GM18867 (cell line): ENCODE data around the gene CPLANE2.
A peak's percentile ranks its signal among the peaks of the same experiment; 100 is the strongest.
"Not testable (repeated sequence)": the region's sequence is repeated elsewhere in the genome, so short reads cannot be mapped to it uniquely, and the experiment has no call there.

Experiments used
- ATAC-seq: cut with Tn5 transposase; IDR thresholded peaks from one replicate; pipeline ENCODE4 v1.9.1; 2021; ENCODE audit warnings: mild to moderate bottlenecking, moderate library complexity; ENCODE audit not compliant: unreplicated experiment

CPLANE2 gene

DNA sequence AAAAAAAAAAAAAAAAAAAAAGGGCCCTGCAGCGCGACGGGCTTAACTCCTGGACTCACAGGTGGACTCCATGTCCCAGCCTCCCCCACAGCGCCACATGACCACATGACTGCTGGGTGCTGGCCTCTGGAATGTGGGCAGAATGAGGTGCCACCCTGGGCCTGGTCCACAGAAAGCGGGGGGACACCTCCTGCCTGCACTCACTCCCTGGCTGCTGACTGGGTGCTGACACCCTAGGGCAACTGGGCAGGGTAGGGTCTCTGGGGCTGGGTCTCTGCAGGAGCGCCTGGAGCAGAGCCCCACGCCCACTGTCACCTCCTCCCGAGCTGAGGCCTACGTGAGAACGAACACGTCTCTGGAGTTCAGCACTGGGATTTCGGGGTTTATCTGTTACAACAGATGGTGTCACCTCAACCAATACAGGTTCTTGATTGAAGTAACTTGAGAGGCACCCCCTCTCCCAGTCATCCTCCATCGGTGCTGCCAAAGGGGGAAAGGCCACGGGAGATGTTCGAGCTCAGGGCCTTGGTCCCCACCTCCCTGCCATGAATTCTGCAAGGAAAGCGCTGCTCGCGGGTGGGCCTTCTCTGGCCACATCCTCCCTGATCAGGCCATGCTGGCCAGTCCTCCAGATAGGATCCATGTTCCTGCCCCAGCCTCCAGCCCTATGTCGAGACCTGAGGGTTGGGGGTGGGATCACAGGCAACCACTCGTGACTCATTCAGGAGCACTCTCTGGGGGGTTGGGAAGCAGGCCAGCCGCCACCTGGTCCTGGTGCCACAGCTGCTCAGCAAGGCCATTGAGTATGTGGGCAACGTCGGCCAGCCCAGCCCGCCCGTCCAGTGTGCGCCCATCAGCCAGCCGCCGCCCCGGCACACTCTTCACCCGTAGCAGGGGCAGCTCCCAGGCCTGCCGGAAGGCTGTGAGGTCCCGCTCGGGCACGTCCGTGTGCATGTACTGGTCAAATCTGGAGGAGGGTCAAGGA lies 5.4 kb downstream of the CPLANE2 start:
- no peak for ATAC-seq

DNA sequence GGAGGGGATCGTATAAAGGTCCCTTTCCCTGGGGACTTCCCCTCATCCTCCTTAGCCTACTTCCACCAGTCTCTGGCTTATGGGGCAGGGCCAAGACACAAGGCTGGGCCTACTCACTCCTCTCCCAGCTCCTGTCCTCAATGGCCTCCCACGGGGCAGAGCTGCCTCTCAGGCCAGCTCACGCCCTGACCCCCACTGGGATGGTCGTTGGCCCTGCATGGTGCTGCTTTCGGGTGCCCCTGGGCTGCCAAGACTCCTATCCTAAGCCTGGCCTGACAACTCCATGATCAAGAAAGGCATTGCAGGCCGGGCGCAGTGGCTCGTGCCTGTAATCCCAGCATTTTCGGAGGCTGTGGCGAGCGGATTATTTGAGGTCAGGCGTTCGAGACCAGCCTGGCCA lies 6.2 kb downstream of the CPLANE2 start:
- no peak for ATAC-seq

DNA sequence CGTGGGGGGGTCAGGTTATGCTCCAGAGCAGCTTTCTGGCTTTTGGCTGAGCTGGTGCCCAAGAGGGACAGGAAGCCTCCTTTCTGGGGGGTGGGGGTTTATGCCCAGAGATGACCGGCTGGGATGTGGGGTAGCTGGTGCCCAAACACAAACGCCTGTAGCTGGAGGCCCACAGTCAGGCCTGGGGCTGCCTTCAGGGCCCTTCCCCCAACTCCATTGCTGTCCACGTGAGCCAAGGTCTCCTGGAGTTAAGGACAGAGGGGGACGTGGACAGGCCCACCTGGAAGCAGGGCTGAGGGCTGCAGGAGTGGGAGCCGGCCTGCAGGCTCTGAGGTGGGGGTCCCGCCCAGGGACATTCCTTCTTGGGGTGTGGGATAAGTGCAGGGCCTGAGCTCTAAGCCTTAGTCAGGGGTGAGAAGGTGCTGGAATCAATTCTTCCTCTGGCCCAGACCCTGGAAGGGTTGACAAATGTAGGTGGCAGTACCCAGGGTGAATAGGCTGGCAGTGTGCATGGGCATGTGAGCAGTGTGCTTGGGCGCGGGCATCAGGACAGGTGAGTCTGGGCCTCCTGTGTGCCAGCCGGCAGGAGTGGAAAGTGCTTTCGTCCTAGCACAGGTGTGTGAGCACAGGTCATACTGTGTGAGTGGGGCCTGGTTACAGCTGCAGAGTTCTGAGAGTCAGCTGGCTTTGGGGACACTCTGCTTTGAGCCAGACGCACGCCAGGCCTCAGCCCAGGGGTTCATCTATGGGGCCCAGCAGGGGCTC lies 6.8 kb downstream of the CPLANE2 start:
- ATAC-seq = no peak

DNA sequence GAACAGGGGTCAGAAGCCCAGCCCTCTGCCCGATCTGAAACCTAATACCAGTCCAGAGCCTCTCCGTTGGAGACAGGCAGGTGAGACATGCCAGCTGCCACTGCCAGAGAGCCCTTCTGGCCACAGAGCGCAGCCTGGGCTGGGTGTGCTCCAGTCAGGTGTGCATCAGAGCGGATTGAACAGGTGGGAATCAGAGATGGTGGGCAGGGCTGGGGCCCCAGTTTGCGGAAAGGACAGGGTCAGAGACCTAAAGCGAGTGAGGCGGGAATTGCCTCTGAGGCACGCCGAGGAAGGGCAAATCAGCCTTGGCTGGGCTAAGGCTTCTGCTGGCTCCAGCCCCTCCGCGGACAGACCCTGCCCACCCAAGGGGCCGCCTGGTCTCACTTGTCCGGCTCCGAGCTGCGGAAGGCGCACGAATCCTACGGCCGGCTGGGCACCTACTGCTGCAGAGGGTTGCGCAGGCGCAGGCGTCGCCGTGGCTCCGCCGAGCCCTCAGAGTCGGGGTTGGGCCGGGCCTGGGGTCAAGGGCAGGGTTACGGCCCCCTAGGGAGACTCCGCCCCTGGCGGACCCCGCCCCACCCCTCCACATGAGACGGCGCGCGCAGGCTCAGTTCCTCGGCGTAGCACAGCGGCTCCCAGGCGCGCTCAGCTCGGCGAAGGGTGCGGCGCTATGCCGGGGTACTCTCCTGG lies 10.3 kb downstream of the CPLANE2 start:
- ATAC-seq = no peak

DNA sequence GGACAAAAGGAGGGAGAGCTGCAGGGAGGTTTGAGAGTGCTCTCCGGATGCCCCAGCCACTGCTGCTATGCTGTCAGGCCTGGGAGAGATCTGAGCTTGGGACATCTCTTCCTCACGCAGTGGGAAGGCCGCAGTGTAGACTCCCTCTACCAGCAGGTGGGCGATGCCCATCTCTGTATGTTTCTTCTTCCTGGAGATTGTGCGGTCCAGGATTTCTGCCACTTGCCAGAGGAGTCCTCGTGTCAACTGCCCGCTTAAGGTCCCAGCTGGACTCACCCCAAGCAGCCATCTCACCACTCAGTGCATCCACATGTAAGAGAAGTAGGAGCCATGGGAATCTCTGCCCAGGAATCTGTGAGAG lies 10.9 kb downstream of the CPLANE2 start:
- ATAC-seq = no peak

DNA sequence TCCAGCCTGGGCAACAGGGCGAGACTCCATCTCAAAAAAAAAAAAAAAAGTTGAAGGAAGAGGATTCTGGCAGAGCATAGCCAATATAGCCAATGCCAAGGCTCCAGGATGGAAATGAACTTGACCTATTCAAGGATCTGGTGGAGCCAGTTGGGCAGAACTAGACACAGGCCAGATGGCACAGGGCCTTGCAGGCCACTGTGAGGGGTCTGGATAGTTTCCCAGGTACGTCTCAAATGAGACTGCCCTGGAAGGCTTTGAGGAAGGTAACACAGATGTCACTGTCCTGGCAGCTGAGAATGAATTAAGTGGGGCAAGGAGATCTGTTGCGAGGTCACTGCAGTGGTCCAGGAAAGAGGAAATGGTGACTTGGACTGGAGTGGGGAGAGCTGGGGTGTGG lies 12.5 kb downstream of the CPLANE2 start:
- no peak for ATAC-seq

DNA sequence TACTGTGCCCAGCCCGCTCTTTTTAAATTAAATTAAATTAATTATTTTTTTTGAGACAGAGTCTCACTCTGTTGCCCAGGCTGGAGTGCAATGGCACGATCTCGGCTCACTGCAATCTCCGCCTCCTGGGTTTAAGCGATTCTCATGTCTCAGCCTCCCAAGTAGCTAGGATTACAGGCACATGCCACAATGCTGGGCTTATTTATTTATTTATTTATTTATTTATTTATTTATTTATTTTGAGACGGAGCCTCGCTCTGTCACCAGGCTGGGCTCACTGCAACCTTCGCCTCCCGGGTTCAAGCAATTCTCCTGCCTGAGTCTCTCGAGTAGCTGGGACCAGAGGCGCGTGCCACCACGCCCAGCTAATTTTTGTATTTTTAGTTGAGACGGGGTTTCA lies 14.3 kb downstream of the CPLANE2 start:
- not testable (repeated sequence) for ATAC-seq

DNA sequence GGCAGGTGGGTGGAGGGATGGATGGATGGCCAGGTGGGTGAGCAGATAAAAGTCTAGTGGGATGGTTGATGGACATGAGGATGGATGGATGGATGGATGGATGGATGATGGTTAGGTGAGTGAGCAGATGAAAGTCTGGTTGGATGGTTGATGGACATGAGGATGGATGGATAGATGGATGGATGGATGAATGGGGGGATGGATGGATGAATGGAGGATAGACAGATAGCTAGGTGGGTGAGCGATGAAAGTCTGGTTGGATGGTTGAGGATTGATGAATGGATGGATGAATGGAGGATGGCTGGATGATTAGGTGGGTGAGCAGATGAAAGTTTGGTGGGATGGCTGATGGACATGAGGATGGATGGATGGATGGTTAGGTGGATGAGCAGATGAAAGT lies 15.5 kb downstream of the CPLANE2 start:
- no peak for ATAC-seq

DNA sequence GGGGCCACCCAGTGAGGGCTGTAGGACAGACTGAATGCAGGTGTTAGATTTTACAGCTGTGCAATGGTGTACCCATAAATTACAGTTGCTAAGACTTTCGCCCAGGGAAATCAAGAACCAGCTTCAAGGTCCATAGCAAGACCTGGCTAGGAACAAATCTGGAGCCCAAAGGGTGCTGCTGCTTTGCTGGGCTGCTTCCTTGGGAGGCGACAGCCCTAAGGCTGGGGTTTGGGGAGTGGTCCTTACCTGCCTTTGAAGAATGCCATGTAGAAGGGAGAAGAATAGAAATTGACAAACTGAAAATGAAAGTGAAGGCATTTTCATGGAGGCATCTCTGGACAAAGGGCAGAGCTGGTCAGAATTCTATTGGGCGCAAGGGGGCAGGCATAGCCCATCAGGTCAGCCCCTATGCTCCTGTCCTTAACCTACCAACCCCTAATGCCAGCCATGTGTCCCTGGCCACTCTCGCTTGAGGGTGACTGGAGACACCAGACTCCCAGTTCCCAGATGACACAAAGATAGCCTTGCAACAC lies 16.9 kb downstream of the CPLANE2 start:
- no peak for ATAC-seq

DNA sequence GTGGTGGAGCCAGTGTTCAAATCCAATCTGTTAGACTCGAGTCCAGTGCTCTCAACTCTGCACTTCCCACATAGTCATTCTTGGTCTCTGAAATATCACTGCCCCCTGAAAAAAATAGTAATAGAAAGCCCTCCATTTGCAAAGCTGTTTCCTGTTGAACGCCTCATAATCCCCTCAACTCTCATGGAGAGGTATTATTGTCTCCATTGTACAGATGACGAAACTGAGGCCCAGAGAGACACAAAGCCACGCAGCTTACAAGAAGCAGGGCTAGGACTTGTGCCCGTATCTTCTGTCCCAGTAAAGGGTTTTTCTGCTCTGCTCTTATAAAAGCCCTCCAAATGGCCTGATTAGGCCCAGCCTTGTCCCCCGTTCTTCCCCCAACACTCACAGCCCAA lies 18.3 kb downstream of the CPLANE2 start:
- ATAC-seq = no peak

DNA sequence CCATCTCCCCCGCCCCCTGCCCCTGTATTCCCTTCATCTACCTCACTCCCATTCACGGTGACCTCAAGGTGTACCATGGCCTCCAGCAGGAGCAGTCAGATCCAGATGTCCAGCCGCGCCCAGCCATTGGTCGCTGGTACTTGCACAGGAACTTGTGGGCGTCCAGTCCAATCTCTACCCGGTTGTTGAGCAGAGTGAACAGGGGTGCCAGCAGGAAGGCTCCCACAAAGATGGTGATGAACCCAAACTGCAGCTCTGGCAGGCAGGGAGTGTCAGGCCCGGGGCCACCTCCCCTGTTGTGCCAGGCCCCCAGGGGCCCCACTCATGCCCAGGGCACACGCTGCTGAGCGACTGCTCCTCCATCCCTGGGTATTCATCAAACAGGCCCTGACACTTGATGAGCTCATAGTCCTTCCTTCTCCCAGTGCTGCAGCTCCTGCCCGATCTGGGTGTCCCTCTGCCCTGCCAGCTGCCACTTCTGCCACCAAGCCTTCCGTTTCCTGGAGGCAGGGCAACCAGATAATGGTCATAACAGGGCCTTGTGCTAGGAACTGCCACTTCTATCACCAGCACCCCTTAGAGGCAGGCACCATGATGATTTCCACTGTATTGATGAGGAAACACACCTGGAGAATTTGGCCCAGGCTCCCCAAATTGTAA lies 18.8 kb downstream of the CPLANE2 start:
- ATAC-seq = no peak

DNA sequence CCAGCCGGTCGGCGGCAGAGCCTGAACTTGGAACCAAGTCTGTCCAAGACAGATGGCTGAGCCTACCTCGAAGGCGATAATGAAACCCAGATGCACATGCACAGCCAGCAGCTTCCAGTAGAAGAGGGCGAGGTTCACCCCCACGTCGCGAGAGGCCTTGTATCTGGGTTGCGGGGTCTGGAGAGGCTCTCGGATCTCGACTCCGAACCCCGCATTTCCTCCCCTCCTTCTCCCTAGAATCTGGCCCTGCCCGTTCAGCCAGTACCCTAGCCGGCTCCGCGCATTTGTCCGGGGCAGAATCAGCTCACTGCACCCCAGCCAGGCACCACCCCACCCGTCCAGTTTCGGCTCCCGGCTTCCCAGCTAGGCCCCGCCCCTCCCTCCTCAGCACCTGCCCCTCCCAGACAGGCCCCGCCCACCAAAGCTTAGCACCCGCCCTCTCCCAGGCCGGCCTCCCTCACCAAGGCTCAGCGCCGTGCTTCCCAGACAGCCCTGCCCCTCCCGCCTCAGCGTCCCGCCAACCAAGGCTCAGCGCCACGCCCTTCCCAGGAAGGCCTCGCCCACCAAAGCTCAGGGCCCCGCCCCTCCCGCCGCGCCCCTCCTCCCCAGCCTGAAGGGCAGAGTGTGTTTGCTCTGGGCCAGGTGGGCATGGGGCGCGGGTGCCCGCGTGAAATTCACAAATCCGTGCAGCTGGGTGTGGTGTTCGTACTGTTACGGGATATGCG lies 19.8 kb downstream of the CPLANE2 start:
- peak; percentile 94 for ATAC-seq

DNA sequence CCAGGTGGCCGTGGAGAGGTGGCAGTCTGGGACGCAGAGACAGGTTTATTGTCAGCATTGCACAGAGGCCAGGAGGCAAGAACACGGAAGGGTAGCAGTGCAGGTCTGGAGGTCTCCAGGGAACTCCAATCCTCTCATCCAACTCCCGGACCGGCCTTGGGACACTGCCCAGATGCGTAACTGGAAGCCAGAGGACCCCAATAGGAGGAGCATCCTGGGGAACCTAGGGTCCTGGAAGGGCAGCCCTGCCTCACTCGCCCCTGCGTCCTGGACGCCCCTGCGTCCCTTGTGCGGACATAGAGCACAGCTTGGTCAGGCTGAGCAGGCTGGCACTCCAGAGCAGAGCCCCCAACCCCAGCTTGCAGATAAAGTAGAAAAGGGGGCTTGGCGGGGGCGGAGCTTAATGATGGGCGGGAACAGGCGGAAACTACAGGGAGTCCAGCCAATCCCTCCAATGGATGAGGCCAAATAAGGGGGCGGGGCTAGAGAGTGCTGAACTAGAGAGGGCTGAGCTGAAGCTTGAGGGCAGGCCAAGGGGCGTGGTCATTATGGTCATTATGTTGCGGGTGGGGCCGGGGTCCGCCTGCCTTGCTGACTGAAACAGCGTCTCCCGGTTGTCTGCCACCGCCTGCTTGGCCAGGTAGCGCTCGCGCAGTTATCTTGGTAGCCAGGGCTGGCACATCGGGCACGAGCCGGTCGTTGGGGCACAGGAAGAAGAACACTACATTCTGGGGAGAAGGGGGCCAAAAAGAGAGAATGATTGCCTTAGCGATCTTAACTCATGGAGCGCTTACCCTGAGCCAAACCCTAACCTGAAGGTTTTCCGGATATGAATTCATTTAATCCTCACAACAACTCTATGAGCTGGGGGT lies 20.9 kb downstream of the CPLANE2 start:
- ATAC-seq = no peak

DNA sequence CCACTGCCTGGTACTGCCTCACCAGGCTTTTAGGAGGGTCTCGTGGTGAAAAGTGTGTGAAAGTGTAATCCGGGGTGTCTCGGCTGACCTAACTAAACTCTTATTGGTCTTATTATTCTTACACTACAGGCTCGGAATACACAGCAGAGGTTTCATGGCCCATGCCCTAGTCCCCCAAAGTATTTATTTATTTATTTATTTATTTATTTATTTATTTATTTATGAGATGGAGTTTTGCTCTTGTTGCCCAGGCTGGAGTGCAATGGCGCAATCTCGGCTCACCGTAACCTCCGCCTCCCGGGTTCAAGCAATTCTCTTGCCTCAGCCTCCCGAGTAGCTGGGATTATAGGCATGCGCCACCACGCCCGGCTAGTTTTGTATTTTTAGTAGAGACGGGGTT lies 21.7 kb downstream of the CPLANE2 start:
- not testable (repeated sequence) for ATAC-seq

DNA sequence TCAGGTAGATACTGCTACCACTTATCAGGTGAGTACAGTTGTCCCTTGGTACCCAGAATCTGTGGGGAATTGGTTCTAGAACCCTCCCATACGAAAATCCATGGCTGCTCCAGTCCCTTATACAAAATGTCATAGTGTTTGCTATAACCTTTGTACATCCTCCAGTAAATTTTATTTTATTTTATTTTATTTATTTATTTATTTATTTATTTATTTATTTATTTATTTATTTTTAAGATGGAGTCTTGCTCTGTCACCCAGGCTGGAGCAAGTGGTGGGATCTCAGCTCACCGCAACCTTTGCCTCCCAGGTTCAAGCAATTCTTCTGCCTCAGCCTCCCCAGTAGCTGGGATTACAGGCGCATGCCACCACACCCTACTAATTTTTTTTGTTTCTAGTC lies 23.4 kb downstream of the CPLANE2 start:
- ATAC-seq = not testable (repeated sequence)

DNA sequence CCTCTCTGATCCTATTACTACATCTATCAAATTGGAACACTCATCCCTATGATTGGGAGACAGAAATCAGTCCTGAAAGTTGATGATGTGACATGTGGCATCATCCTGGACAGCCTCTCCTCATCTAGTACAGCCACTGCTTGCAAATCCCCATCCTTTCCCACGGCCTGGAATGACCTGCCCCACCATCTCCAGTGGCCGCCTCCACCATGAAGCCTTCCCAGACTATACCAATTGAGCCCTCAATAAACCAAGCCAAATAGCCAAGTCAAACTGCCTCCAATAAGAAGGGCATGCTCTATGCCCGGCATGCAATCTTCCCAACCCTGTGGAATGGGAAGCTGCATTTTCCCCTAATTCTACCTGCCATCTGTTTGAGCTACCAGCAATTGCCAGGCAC lies 24.0 kb downstream of the CPLANE2 start:
- no peak for ATAC-seq

DNA sequence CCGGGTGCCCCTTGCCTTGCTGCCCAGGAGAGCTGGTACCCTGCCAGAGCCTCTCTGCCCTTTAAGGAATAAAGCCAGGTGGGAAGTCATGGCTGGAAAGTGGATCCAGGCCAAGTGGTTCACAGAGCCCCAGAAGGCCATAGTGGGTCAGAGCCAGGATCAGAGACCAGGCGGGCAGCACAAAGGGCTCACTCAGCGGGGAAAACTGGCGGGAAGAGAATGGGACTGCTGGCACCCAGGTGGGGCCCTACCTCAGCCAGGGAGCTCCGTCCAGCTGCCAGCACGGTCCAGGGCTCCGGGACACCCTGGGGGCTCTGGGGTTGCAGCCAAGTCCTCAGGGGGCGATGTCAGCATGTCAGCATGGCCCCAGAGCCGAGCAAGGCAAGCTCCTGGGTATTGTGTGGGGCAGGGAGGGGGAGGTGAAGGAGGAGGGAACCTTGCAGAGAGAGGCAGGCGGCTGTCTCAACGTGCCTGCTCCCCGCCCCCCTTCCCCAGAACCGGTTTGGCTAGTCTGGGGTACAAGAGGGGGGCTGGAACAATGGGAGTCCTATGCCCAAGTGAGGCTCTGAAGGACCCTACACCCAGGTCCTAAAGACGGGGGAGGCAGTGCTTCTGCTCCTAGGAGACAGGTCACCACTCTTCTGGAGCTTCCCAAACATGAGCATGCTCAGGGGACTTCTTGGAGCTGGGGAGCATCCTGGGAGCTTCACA lies 24.6 kb downstream of the CPLANE2 start, which contains the start of gene ARHGEF19:
Gene ARHGEF19, minus strand, starts transcription at position 402 of the 711 bp plus-strand sequence. CDS start 3,598 bp downstream, outside the sequence.
- ATAC-seq = no peak

DNA sequence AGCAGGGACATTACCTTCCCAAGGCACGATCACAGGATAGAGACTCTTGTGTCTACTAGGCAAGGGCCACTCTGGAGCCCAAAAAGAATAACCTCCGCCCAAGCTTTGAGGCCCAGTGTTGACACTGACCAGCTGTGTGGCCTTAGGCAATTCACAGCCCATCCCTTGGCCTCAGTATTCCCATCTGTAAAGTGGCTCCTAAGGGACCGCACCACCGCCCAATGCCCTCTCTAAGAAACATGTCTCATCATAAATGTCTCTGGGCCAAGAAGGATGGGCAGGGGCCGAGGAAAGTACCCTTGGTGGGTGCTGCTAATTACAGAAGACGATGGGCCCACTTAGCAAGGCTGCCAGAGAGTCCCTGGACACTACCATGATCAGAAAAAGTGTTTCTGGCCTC lies 25.2 kb downstream of the CPLANE2 start:
- ATAC-seq = no peak
